Measurements from ENCODE around the gene IRX2. TPM values are rescaled to one million over a fixed set of nuclear protein-coding genes. Genes with fewer than 3 reads are reported as not detected.

The IRX2 gene
- total RNA-seq, 2 donors from 2014 or later: 0.12 TPM; not detected in 1

GRCh38 chr5:2709976-2710689 is 41.3 kb downstream of the IRX2 start:
- H3K36me3 ChIP-seq: no peaks in the 10 kb centered on the region
- no peak for TF ChIP-seq CTCF (IDR thresholded peaks at IDR 0.05)
- H3K27ac ChIP-seq: no peak overlapping the region
- H3K9me3 ChIP-seq: no peaks in the 10 kb centered on the region
- no peak for DNase-seq
- H3K4me3 ChIP-seq: no peak overlapping the region
- intact Hi-C loops (cut with DNase I): no loop called here
- H3K4me1 ChIP-seq: no peaks in the 10 kb centered on the region
- no peaks in the 10 kb centered on the region for H3K27me3 ChIP-seq
- no peak overlapping the region for H3K9ac ChIP-seq (ENCODE audit: low read depth in 2 of 2, low read length in 2 of 2)

- intact Hi-C loops (cut with DNase I): no loop called here
- Histone ChIP-seq H3K9me3 (no peaks in the 10 kb centered on the region), H3K9ac (ENCODE audit: low read depth in 2 of 2, low read length in 2 of 2) (no peak overlapping the region), H3K4me1 (no peaks in the 10 kb centered on the region), H3K27ac (no peak overlapping the region), H3K27me3 (no peaks in the 10 kb centered on the region), H3K36me3 (no peaks in the 10 kb centered on the region), H3K4me3 (no peak overlapping the region)
- no peak for DNase-seq
- TF ChIP-seq CTCF (IDR thresholded peaks at IDR 0.05): no peak
Measured at GRCh38 chr5:2708751-2709150, 42.7 kb downstream of the IRX2 start.

GRCh38 chr5:2708132-2708531 is 43.3 kb downstream of the IRX2 start:
- Histone ChIP-seq H3K27me3 (no peaks in the 10 kb centered on the region), H3K36me3 (no peaks in the 10 kb centered on the region), H3K9me3 (no peaks in the 10 kb centered on the region), H3K4me1 (no peaks in the 10 kb centered on the region), H3K9ac (ENCODE audit: low read depth in 2 of 2, low read length in 2 of 2) (no peak overlapping the region), H3K4me3 (no peak overlapping the region), H3K27ac (no peak overlapping the region)
- no peak for DNase-seq
- TF ChIP-seq CTCF (IDR thresholded peaks at IDR 0.05): no peak
- intact Hi-C loops (cut with DNase I): no loop called here

DNA sequence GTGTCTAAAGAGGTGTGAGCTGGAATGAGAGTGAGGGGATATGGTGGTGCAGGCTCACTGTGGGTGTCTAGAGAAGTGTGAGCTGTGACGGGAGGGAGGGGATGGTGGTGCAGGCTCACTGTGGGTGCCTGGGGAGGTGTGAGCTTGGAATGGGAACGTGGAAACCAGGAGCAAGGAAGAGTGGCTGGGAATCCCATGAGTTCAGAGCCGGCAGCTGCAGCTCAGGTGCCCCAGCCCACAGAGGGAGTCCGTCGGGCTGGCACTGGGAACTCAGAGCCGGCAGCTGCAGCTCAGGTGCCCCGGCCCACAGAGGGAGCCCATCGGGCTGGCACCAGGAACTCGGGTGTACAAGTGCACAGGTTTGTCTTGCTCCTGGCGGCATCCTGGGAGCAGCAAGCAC is 45.6 kb downstream of the IRX2 start:
- no peak for DNase-seq
- intact Hi-C loops (cut with DNase I): no loop called here
- no peak for TF ChIP-seq CTCF (IDR thresholded peaks at IDR 0.05)

GRCh38 chr5:2704806-2705645 is 46.5 kb downstream of the IRX2 start:
- Histone ChIP-seq H3K4me3 (no peak overlapping the region), H3K36me3 (no peaks in the 10 kb centered on the region), H3K27me3 (no peaks in the 10 kb centered on the region), H3K9me3 (no peaks in the 10 kb centered on the region), H3K9ac (ENCODE audit: low read depth in 2 of 2, low read length in 2 of 2) (no peak overlapping the region), H3K4me1 (no peaks in the 10 kb centered on the region), H3K27ac (no peak overlapping the region)
- intact Hi-C loops (cut with DNase I): no loop called here
- no peak for TF ChIP-seq CTCF (IDR thresholded peaks at IDR 0.05)
- no peak for DNase-seq

More for the DNA sequence above, 45.6 kb downstream of the IRX2 start:
- Histone ChIP-seq H3K9me3 (no peaks in the 10 kb centered on the region), H3K36me3 (no peaks in the 10 kb centered on the region), H3K27me3 (no peaks in the 10 kb centered on the region), H3K4me3 (no peak overlapping the region), H3K9ac (ENCODE audit: low read depth in 2 of 2, low read length in 2 of 2) (no peak overlapping the region), H3K4me1 (no peaks in the 10 kb centered on the region), H3K27ac (no peak overlapping the region)
